Thyroid gland (tissue), 4 donors: ENCODE measurements around the gene HCST.

Experiments used
- CTCF ChIP-seq, 6 experiments: fragments of 200-600 bp in 3 of 6; fragments of 450-650 bp in 3 of 6; sonication (generic) in 3 of 6; IDR thresholded peaks; one replicate each; pipeline ENCODE4 v1.5.1; 2016 to 2019; ENCODE audit warnings: antibody characterized with exemption in 6 of 6, mild to moderate bottlenecking in 2 of 6, inconsistent platforms in 1 of 6, moderate library complexity in 1 of 6
- POLR2A ChIP-seq, 2 donors: fragments of 450-650 bp; IDR thresholded peaks; one replicate each; pipeline ENCODE4 v1.6.1; 2017; ENCODE audit warnings: antibody characterized with exemption in 2 of 2, mild to moderate bottlenecking in 2 of 2, moderate library complexity in 1 of 2

GRCh38 chr19:35870798-35871197, 31.5 kb upstream of the HCST start:
- TF ChIP-seq CTCF (IDR thresholded peaks at IDR 0.05): no peak
- TF ChIP-seq POLR2A (IDR thresholded peaks at IDR 0.05): no peak
